Progenitor cell of endocrine pancreas (in vitro differentiated cells): ENCODE measurements around the gene MYBBP1A. TPM values are rescaled to one million over a fixed set of nuclear protein-coding genes. Genes with fewer than 3 reads are reported as not detected.
A peak's percentile ranks its signal among the peaks of the same experiment; 100 is the strongest.

ENCODE experiments used
- DNase-seq: peaks from one replicate; pipeline ENCODE4 v3.0.0; 2021; ENCODE audit warnings: low spot score; ENCODE audit not compliant: unreplicated experiment
- H3K27ac Mint-ChIP-seq: 2 replicates; pipeline ENCODE4 v1.8.0; 2021; ENCODE audit warnings: mild to moderate bottlenecking, moderate library complexity, mixed read lengths
- H3K27me3 Mint-ChIP-seq: 2 replicates; pipeline ENCODE4 v1.8.0; 2021; ENCODE audit warnings: mixed read lengths
- H3K36me3 Mint-ChIP-seq: 2 replicates; pipeline ENCODE4 v1.8.0; 2022; ENCODE audit warnings: mixed read lengths; ENCODE audit not compliant: insufficient read depth
- H3K4me1 Mint-ChIP-seq: 2 replicates; pipeline ENCODE4 v1.8.0; 2021; ENCODE audit warnings: low read depth, mixed read lengths
- H3K4me3 Mint-ChIP-seq: 2 replicates; pipeline ENCODE4 v1.8.0; 2021; ENCODE audit warnings: low read depth, mild to moderate bottlenecking, moderate library complexity, mixed read lengths
- H3K9me3 Mint-ChIP-seq: 2 replicates; pipeline ENCODE4 v1.8.0; 2021; ENCODE audit warnings: low read depth, mixed read lengths
- CTCF ChIP-seq: fragments of 200-600 bp; sonication (generic); IDR thresholded peaks from one replicate; pipeline ENCODE4 v1.5.0; 2021; ENCODE audit warnings: antibody characterized with exemption, mild to moderate bottlenecking; ENCODE audit not compliant: unreplicated experiment
- total RNA-seq: library from RNA; stranded (reverse); gene quantifications from 2 replicates; pipeline ENCODE4 v1.2.1, GENCODE V29; 2021

MYBBP1A gene
- total RNA-seq, 1 donor from 2014 or later, result 55.2 TPM

GRCh38 chr17:4530799-4531730, 24.1 kb downstream of the MYBBP1A start:
- no peaks in the 10 kb centered on the region for H3K36me3 Mint-ChIP-seq
- peaks cover 37% of the 10 kb centered on the region for H3K27me3 Mint-ChIP-seq
- H3K4me3 Mint-ChIP-seq, result no peak overlapping the region
- no peaks in the 10 kb centered on the region for H3K9me3 Mint-ChIP-seq
- no peak for TF ChIP-seq CTCF
- H3K4me1 Mint-ChIP-seq, result peaks cover 6% of the 10 kb centered on the region
- no peak for DNase-seq
- H3K27ac Mint-ChIP-seq, result no peak overlapping the region

- Mint-ChIP-seq H3K4me3 (no peak overlapping the region), H3K4me1 (peaks cover 2% of the 10 kb centered on the region), H3K27me3 (peaks cover 35% of the 10 kb centered on the region), H3K36me3 (no peaks in the 10 kb centered on the region), H3K9me3 (no peaks in the 10 kb centered on the region), H3K27ac (peak overlapping the region; percentile 23)
- no peak for TF ChIP-seq CTCF
- DNase-seq, result no peak
These were observed 25.5 kb downstream of the MYBBP1A start for GRCh38 chr17:4529533-4530152.

- no peak for DNase-seq
- no peaks in the 10 kb centered on the region for H3K9me3 Mint-ChIP-seq
- no peak overlapping the region for H3K4me3 Mint-ChIP-seq
- no peak for TF ChIP-seq CTCF
- no peaks in the 10 kb centered on the region for H3K36me3 Mint-ChIP-seq
- H3K27me3 Mint-ChIP-seq, result peaks cover 30% of the 10 kb centered on the region
- no peak overlapping the region for H3K27ac Mint-ChIP-seq
- H3K4me1 Mint-ChIP-seq, result peaks cover 8% of the 10 kb centered on the region
These were observed 27.5 kb downstream of the MYBBP1A start for GRCh38 chr17:4527566-4528125.

GRCh38 chr17:4527134-4527533, 28.1 kb downstream of the MYBBP1A start:
- no peaks in the 10 kb centered on the region for H3K36me3 Mint-ChIP-seq
- H3K9me3 Mint-ChIP-seq, result no peaks in the 10 kb centered on the region
- no peak overlapping the region for H3K27ac Mint-ChIP-seq
- H3K4me1 Mint-ChIP-seq, result peaks cover 13% of the 10 kb centered on the region
- no peak for DNase-seq
- H3K27me3 Mint-ChIP-seq, result peaks cover 26% of the 10 kb centered on the region
- no peak overlapping the region for H3K4me3 Mint-ChIP-seq
- no peak for TF ChIP-seq CTCF

- H3K4me1 Mint-ChIP-seq, result peaks cover 21% of the 10 kb centered on the region
- TF ChIP-seq CTCF, result no peak
- DNase-seq, result no peak
- H3K9me3 Mint-ChIP-seq, result no peaks in the 10 kb centered on the region
- H3K36me3 Mint-ChIP-seq, result no peaks in the 10 kb centered on the region
- peaks cover 22% of the 10 kb centered on the region for H3K27me3 Mint-ChIP-seq
- no peak overlapping the region for H3K27ac Mint-ChIP-seq
- H3K4me3 Mint-ChIP-seq, result no peak overlapping the region
These were observed 29.3 kb downstream of the MYBBP1A start for GRCh38 chr17:4525691-4526397.
